Type B pancreatic cell (in vitro differentiated cells): ENCODE measurements around the gene USP17L27. TPM values are rescaled to one million over a fixed set of nuclear protein-coding genes. Genes with fewer than 3 reads are reported as not detected.
A peak's percentile ranks its signal among the peaks of the same experiment; 100 is the strongest.
"Not testable (repeated sequence)": the region's sequence is repeated elsewhere in the genome, so short reads cannot be mapped to it uniquely, and the experiment has no call there.

Source experiments
- DNase-seq: peaks from one replicate; pipeline ENCODE4 v3.0.0; 2021; ENCODE audit warnings: mixed read lengths; ENCODE audit not compliant: unreplicated experiment; ENCODE audit errors: extremely low spot score
- H3K27ac Mint-ChIP-seq: 2 replicates; pipeline ENCODE4 v1.8.0; 2021; ENCODE audit warnings: mild to moderate bottlenecking, mixed read lengths
- H3K27me3 Mint-ChIP-seq: 2 replicates; pipeline ENCODE4 v1.8.0; 2021; ENCODE audit warnings: mixed read lengths
- H3K36me3 Mint-ChIP-seq: 2 replicates; pipeline ENCODE4 v1.8.0; 2021; ENCODE audit warnings: mixed read lengths
- H3K4me1 Mint-ChIP-seq: one replicate; pipeline ENCODE4 v1.8.0; 2021; ENCODE audit warnings: mixed read lengths; ENCODE audit not compliant: unreplicated experiment
- H3K4me3 Mint-ChIP-seq: 2 replicates; pipeline ENCODE4 v1.8.0; 2021; ENCODE audit warnings: mild to moderate bottlenecking, mixed read lengths
- H3K9me3 Mint-ChIP-seq: 2 replicates; pipeline ENCODE4 v1.8.0; 2021; ENCODE audit warnings: mixed read lengths
- total RNA-seq: library from RNA; stranded (reverse); gene quantifications from 2 replicates; pipeline ENCODE4 v1.2.1, GENCODE V29; 2021; ENCODE audit warnings: low replicate concordance
- TF ChIP-seq, protein P1 (sequence below): fragments of 200-600 bp; sonication (generic); conservative IDR thresholded peaks from 2 replicates; pipeline ENCODE4 v1.5.0; 2021; ENCODE audit warnings: antibody characterized with exemption, mild to moderate bottlenecking

Gene USP17L27
- total RNA-seq, 1 donor from 2014 or later, result not detected

DNA sequence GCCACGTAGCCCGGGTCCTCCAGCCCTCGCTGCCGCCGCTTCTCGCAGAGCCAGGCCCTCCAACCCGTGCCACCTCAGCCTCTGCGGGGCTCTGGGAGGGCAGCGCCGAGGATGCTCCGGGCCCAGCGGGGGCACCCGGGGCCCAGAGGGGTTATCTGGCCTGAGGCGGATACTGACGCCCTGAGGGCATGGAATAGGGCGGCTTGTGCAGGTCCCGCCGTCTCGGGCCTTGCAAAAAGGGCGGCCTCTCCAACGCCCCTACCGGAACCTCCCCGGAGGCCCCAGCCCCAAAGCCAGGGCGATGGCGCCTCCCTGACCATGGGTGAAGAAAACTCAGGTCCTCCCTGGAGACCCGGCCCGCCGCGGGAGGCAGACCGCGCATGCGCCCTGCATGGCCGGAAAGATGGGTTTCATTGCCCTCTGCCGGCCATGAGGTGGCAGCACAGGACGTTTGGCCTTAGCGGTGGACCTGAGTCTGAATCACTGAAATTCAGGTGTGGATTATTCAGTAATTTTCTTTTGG lies 37.1 kb downstream of the USP17L27 start:
- H3K9me3 Mint-ChIP-seq, H3K27ac Mint-ChIP-seq, H3K4me1 Mint-ChIP-seq, H3K27me3 Mint-ChIP-seq, H3K36me3 Mint-ChIP-seq, DNase-seq: not testable (repeated sequence)
- H3K4me3 Mint-ChIP-seq, result peak overlapping the region; percentile 47
- TF ChIP-seq, protein P1, sequence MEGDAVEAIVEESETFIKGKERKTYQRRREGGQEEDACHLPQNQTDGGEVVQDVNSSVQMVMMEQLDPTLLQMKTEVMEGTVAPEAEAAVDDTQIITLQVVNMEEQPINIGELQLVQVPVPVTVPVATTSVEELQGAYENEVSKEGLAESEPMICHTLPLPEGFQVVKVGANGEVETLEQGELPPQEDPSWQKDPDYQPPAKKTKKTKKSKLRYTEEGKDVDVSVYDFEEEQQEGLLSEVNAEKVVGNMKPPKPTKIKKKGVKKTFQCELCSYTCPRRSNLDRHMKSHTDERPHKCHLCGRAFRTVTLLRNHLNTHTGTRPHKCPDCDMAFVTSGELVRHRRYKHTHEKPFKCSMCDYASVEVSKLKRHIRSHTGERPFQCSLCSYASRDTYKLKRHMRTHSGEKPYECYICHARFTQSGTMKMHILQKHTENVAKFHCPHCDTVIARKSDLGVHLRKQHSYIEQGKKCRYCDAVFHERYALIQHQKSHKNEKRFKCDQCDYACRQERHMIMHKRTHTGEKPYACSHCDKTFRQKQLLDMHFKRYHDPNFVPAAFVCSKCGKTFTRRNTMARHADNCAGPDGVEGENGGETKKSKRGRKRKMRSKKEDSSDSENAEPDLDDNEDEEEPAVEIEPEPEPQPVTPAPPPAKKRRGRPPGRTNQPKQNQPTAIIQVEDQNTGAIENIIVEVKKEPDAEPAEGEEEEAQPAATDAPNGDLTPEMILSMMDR, result peak; percentile 74

DNA sequence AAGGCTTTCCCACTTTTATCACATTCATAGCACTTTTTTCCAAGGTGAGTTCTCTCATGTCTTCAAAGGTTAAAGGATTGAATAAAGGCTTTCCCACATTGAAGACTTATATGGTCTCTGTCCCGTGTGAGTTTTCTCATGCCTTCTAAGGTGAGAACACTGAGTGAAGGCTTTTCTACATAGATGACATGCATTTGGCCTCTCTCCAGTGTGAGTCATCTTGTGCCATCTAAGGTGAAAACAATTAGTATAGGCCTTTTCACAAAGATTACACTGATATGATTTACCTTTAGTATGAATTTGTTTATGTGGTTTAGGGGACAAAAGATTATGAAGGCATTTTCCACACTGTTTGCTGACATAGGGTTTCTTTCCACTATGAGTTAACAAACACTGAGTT lies 40.2 kb downstream of the USP17L27 start:
- Mint-ChIP-seq H3K9me3 (no peaks in the 10 kb centered on the region), H3K4me1 (no peaks in the 10 kb centered on the region), H3K4me3 (no peak overlapping the region), H3K27me3 (no peaks in the 10 kb centered on the region), H3K27ac (no peak overlapping the region), H3K36me3 (no peaks in the 10 kb centered on the region)
- no peak for DNase-seq
- TF ChIP-seq, protein P1, result no peak

DNA sequence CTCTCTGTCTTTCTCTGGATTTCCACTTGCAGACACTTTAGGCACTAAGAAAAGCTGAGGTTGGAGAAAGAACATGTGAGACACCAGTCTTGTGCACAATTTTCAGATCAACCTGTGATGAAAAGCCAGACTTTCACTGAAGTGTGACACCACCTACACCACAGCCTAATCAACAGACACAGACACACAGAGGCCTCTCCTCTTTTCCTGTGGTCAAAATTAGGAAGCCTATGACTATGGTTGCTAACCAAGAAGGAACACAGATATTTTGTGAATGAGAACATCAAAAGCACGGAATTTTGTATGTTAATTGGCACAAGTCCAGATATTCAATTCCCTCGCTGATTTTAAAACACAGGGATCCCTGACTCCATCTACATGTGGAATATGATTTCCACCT lies 45.1 kb downstream of the USP17L27 start:
- DNase-seq, H3K36me3 Mint-ChIP-seq, H3K27ac Mint-ChIP-seq, H3K4me1 Mint-ChIP-seq, H3K4me3 Mint-ChIP-seq, H3K9me3 Mint-ChIP-seq, H3K27me3 Mint-ChIP-seq: not testable (repeated sequence)

Other genes starting within 250 kb of the USP17L27 start
- not detected in 2 replicates for gene FAM90A26, start 173.7 kb upstream of the USP17L27 start, total RNA-seq
- gene USP17L10, start 133.5 kb upstream of the USP17L27 start, total RNA-seq, result not detected in 2 replicates
- gene USP17L11, start 128.7 kb upstream of the USP17L27 start, total RNA-seq, result not detected in 2 replicates
- gene USP17L12, start 124.0 kb upstream of the USP17L27 start, total RNA-seq, result not detected in 2 replicates
- gene USP17L13, start 119.3 kb upstream of the USP17L27 start, total RNA-seq, result not detected in 2 replicates
- gene USP17L15, start 109.8 kb upstream of the USP17L27 start, total RNA-seq, result not detected in 2 replicates
- not detected in 2 replicates for gene USP17L17, start 100.3 kb upstream of the USP17L27 start, total RNA-seq
- gene USP17L18, start 95.5 kb upstream of the USP17L27 start, total RNA-seq, result not detected in 2 replicates
- gene USP17L19, start 90.8 kb upstream of the USP17L27 start, total RNA-seq, result not detected in 2 replicates
- not detected in 2 replicates for gene USP17L20, start 86.0 kb upstream of the USP17L27 start, total RNA-seq
- not detected in 2 replicates for gene USP17L21, start 81.3 kb upstream of the USP17L27 start, total RNA-seq
- gene USP17L22, start 76.5 kb upstream of the USP17L27 start, total RNA-seq, result not detected in 2 replicates
- not detected in 2 replicates for gene USP17L24, start 19.0 kb upstream of the USP17L27 start, total RNA-seq
- gene USP17L25, start 14.2 kb upstream of the USP17L27 start, total RNA-seq, result not detected in 2 replicates
- gene USP17L26, start 9.5 kb upstream of the USP17L27 start, total RNA-seq, result not detected in 2 replicates
- not detected in 2 replicates for gene USP17L5, start 4.7 kb upstream of the USP17L27 start, total RNA-seq
- gene USP17L28, start 4.7 kb downstream of the USP17L27 start, total RNA-seq, result not detected in 2 replicates
- gene USP17L29, start 9.5 kb downstream of the USP17L27 start, total RNA-seq, result not detected in 2 replicates
- gene USP17L30, start 19.0 kb downstream of the USP17L27 start, total RNA-seq, result not detected in 2 replicates
- gene DEFB131A, start 100.3 kb downstream of the USP17L27 start, total RNA-seq, result not detected in 2 replicates